SK-N-SH (cell line): ENCODE results near the gene CTSL. TPM values are rescaled to one million over a fixed set of nuclear protein-coding genes. Genes with fewer than 3 reads are reported as not detected.
"Not testable (repeated sequence)": the region's sequence is repeated elsewhere in the genome, so short reads cannot be mapped to it uniquely, and the experiment has no call there.

Source experiments
- CTCF ChIA-PET: fragments of 300-600, 350-600 bp; formaldehyde crosslinking; extraction: SDS; loops from one replicate; lab custom pipeline; 2021; lab: Yijun Ruan, JAX
- POLR2A ChIA-PET: fragments of 350-600 bp; sonication (Branson Sonifier 250); formaldehyde crosslinking; extraction: SDS; loops from one replicate; lab custom pipeline; 2020; ENCODE audit warnings: antibody characterized with exemption, inconsistent platforms; lab: Yijun Ruan, JAX
- DNase-seq: peaks from one replicate; pipeline ENCODE4 v3.0.0; 2012
- H2AFZ ChIP-seq: fragments of 200-600 bp; sonication (generic); 2 replicates; pipeline ENCODE4 v1.8.1; 2016; ENCODE audit warnings: antibody characterized with exemption, mild to moderate bottlenecking, low read depth
- H3F3A ChIP-seq: fragments of 200-600 bp; sonication (generic); replicated peaks from 2 replicates; pipeline ENCODE3; 2016; ENCODE audit warnings: antibody characterized with exemption, mild to moderate bottlenecking; ENCODE audit not compliant: insufficient read depth
- H3K27ac ChIP-seq, 2 experiments: fragments of 200-500 bp in 1 of 2; fragments of 200-600 bp in 1 of 2; sonication (Bioruptor generic) in 1 of 2; sonication (generic), shearing (Covaris generic) in 1 of 2; 2 replicates each; pipeline versions ENCODE4 v1.5.1 to v1.6.1; 2014 to 2016; ENCODE audit warnings: low read depth in 2 of 2, inconsistent platforms in 1 of 2, low read length in 1 of 2, mild to moderate bottlenecking in 1 of 2, mixed read lengths in 1 of 2
- H3K27me3 ChIP-seq: fragments of 200-600 bp; sonication (generic), shearing (Covaris generic); 2 replicates; pipeline ENCODE4 v1.6.1; 2016; ENCODE audit warnings: mixed run types; ENCODE audit not compliant: insufficient read depth
- H3K36me3 ChIP-seq, 2 experiments: fragments of 200-500 bp in 1 of 2; fragments of 200-600 bp in 1 of 2; sonication (Bioruptor generic) in 1 of 2; sonication (generic) in 1 of 2; replicated peaks in 1 of 2; 2 replicates each; pipeline versions ENCODE3 to v1.5.1; 2014 to 2016; ENCODE audit warnings: low read length in 1 of 2, mild to moderate bottlenecking in 1 of 2; ENCODE audit not compliant: insufficient read depth in 2 of 2, control insufficient read depth in 1 of 2
- H3K4me1 ChIP-seq, 2 experiments: fragments of 200-500 bp in 1 of 2; fragments of 200-600 bp in 1 of 2; sonication (Bioruptor generic) in 1 of 2; sonication (generic), shearing (Covaris generic) in 1 of 2; 2 replicates each; pipeline versions ENCODE4 v1.5.1 to v1.6.1; 2014 to 2016; ENCODE audit warnings: low read depth in 1 of 2, low read length in 1 of 2, mixed run types in 1 of 2; ENCODE audit not compliant: insufficient read depth in 2 of 2, control insufficient read depth in 1 of 2
- H3K4me2 ChIP-seq: fragments of 200-600 bp; sonication (generic), shearing (Covaris generic); 2 replicates; pipeline ENCODE4 v1.6.1; 2017; ENCODE audit warnings: mixed run types
- H3K4me3 ChIP-seq, 2 experiments: fragments of 200-500 bp in 1 of 2; fragments of 200-600 bp in 1 of 2; sonication (Bioruptor generic) in 1 of 2; sonication (generic), shearing (Covaris generic) in 1 of 2; 2 replicates each; pipeline versions ENCODE4 v1.5.1 to v1.8.1; 2014 to 2016; ENCODE audit warnings: low read depth in 2 of 2, inconsistent platforms in 1 of 2, low read length in 1 of 2, mild to moderate bottlenecking in 1 of 2, mixed read lengths in 1 of 2, moderate library complexity in 1 of 2
- H3K79me2 ChIP-seq: fragments of 200-600 bp; sonication (generic); 2 replicates; pipeline ENCODE4 v1.8.1; 2017; ENCODE audit warnings: mild to moderate bottlenecking; ENCODE audit not compliant: insufficient read depth
- H3K9ac ChIP-seq: fragments of 200-600 bp; sonication (generic); 2 replicates; pipeline ENCODE4 v1.6.1; 2017; ENCODE audit warnings: mixed run types
- H3K9me2 ChIP-seq: fragments of 200-600 bp; sonication (generic); 2 replicates; pipeline ENCODE4 v1.6.1; 2017; ENCODE audit warnings: mixed run types
- H3K9me3 ChIP-seq: fragments of 200-600 bp; sonication (generic); 2 replicates; pipeline ENCODE4 v1.6.1; 2017; ENCODE audit warnings: mixed run types, mild to moderate bottlenecking, moderate library complexity
- H4K20me1 ChIP-seq: fragments of 200-600 bp; sonication (generic); 2 replicates; pipeline ENCODE4 v1.6.1; 2017; ENCODE audit warnings: mild to moderate bottlenecking, mixed run types; ENCODE audit not compliant: insufficient read depth
- ELF1 ChIP-seq: IDR thresholded peaks from 2 replicates; pipeline ENCODE4 v1.4.0; 2012
- EP300 ChIP-seq, 2 experiments: IDR thresholded peaks; 2 replicates each; pipeline versions ENCODE4 v1.4.0 to v1.6.1; 2012; ENCODE audit warnings: borderline replicate concordance in 1 of 2, low read depth in 1 of 2, low read length in 1 of 2
- EZH2phosphoT487 ChIP-seq: fragments of 200-600 bp; sonication (generic); IDR thresholded peaks from 2 replicates; pipeline ENCODE4 v1.6.1; 2017; ENCODE audit warnings: low read depth, mixed run types, mild to moderate bottlenecking, antibody characterized with exemption, moderate library complexity, borderline replicate concordance
- NFIC ChIP-seq: IDR thresholded peaks from 2 replicates; pipeline ENCODE4 v1.4.0; 2012; ENCODE audit warnings: borderline replicate concordance
- RAD21 ChIP-seq: IDR thresholded peaks from 2 replicates; pipeline ENCODE4 v1.6.1; 2012; ENCODE audit warnings: mild to moderate bottlenecking, low read length
- TAF1 ChIP-seq: IDR thresholded peaks from 2 replicates; pipeline ENCODE4 v1.6.1; 2012; ENCODE audit warnings: low read depth, mild to moderate bottlenecking, low read length, moderate library complexity, borderline replicate concordance
- TEAD4 ChIP-seq: IDR thresholded peaks from 2 replicates; pipeline ENCODE4 v1.4.0; 2012; ENCODE audit warnings: mild to moderate bottlenecking, borderline replicate concordance; ENCODE audit not compliant: insufficient read depth
- YY1 ChIP-seq: IDR thresholded peaks from 2 replicates; pipeline ENCODE4 v1.4.0; 2012; ENCODE audit warnings: low read depth, mild to moderate bottlenecking
- WGBS: methylation state at CpG from one replicate; pipeline ENCODE4 v1.1.6; 2017; ENCODE audit warnings: low lambda C conversion rate; 5-methylcytosine and 5-hydroxymethylcytosine counted together
- polyA plus RNA-seq, 3 experiments: library from polyadenylated mRNA; depleted of rRNA; stranded (reverse); fragments of >200 nt; gene quantifications; 2 replicates each; pipeline ENCODE4 v1.2.3, GENCODE V29; 2012

Gene CTSL
- polyA plus RNA-seq, 1 of the 3 experiments (the other 2 are of a cell fraction), result 98.3 TPM

DNA sequence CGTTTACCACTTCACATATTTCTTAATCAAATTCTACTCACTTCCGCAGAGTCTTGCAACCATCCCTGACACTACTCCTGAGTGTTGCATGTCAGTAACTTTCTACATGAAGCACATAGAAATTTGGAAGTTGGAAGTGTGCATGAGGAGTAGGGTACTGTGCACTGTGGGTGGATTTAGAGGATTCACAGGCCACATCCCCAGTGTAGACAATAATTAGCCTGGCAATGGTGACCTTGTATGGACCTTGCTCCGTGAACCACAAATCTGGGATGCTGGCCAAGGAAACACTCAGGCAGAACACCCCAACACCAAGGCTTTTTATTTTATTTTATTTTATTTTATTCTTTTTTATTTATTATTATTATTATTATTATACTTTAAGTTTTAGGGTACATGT, 25.5 kb downstream of the CTSL start:
- Histone ChIP-seq H2AFZ (no peak overlapping the region), H3F3A (no peaks in the 10 kb centered on the region), H4K20me1 (no peaks in the 10 kb centered on the region), H3K4me2 (no peak overlapping the region), H3K9me3 (no peaks in the 10 kb centered on the region), H3K27me3 (no peaks in the 10 kb centered on the region), H3K36me3 (no peaks in the 10 kb centered on the region), H3K79me2 (no peaks in the 10 kb centered on the region), H3K9me2 (no peaks in the 10 kb centered on the region), H3K27ac (no peak overlapping the region), H3K4me1 (peaks cover 2 to 6% of the 10 kb centered on the region in 2 experiments; a peak in 2 of 4 replicates), H3K9ac (no peak overlapping the region), H3K4me3 (no peak overlapping the region)
- POLR2A ChIA-PET, result no interaction called here
- DNase-seq, result no peak
- TF ChIP-seq RAD21 (no peak), EZH2phosphoT487 (no peak)
- CTCF ChIA-PET, result no interaction called here
- 51% methylated on average over 3 of the region's 3 CpGs for WGBS

DNA sequence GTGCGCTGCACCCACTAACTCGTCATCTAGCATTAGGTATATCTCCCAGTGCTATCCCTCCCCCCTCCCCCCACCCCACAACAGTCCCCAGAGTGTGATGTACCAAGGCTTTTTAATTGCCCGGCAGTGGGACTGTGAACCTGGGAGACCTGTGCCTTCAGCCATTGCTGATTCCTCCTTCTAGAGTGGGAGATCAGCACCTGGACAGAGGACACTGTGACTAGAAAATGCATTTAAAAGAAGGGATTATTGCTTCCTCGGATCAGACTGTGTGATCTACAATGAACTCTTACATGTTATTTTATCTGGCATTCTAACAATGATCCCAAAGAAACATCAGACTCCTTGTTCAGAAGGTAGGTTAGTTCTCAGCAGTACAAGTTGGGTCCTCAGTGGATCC, 25.9 kb downstream of the CTSL start:
- no peaks in the 10 kb centered on the region for H3K9me2 ChIP-seq
- no peak overlapping the region for H3K4me2 ChIP-seq
- peaks cover 2 to 6% of the 10 kb centered on the region in 2 experiments; a peak in 2 of 4 replicates for H3K4me1 ChIP-seq
- 52% methylated on average over 4 of the region's 4 CpGs for WGBS
- H3K36me3 ChIP-seq, result no peaks in the 10 kb centered on the region
- TF ChIP-seq ELF1 (no peak), TEAD4 (no peak), TAF1 (no peak), EP300 (IDR thresholded peaks at IDR 0.05; ENCODE audit: borderline replicate concordance in 1 of 2, low read depth in 1 of 2, low read length in 1 of 2) (no peak), YY1 (no peak)
- H4K20me1 ChIP-seq, result no peaks in the 10 kb centered on the region
- no peak overlapping the region for H3K27ac ChIP-seq
- no peaks in the 10 kb centered on the region for H3K9me3 ChIP-seq
- H3K4me3 ChIP-seq, result no peak overlapping the region
- CTCF ChIA-PET, result no interaction called here
- H3F3A ChIP-seq, result no peaks in the 10 kb centered on the region
- POLR2A ChIA-PET, result no interaction called here
- H3K27me3 ChIP-seq, result no peaks in the 10 kb centered on the region
- no peaks in the 10 kb centered on the region for H3K79me2 ChIP-seq
- DNase-seq, result no peak
- no peak overlapping the region for H3K9ac ChIP-seq
- no peak overlapping the region for H2AFZ ChIP-seq

DNA sequence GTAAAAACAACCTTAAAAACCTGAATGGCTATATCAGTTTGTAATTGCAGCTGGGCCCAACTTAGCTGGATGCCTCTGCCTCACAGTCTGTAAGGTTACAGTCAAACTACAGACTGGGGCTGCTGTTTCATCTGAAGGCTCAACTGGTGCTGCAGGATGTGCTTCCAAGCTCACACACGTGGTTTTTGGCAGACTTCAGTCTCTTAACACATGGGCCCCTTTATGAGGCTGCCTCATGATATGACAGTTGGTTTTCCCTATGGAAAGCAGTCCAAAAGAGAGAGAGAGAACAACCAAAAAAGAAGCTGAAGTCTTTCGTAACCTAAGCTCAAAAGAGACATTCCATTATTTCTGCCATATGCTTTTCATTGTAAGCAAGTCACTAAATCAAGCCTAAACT, 27.4 kb downstream of the CTSL start:
- Histone ChIP-seq H2AFZ (no peak overlapping the region), H3F3A (no peaks in the 10 kb centered on the region), H3K9ac (no peak overlapping the region), H3K9me2 (no peaks in the 10 kb centered on the region), H3K27ac (no peak overlapping the region), H3K79me2 (no peaks in the 10 kb centered on the region), H4K20me1 (no peaks in the 10 kb centered on the region), H3K4me2 (no peak overlapping the region), H3K9me3 (no peaks in the 10 kb centered on the region), H3K27me3 (no peaks in the 10 kb centered on the region), H3K4me1 (peaks cover under 1 to 6% of the 10 kb centered on the region in 2 experiments; a peak in 2 of 4 replicates), H3K36me3 (no peaks in the 10 kb centered on the region), H3K4me3 (no peak overlapping the region)
- no peak for DNase-seq
- ChIA-PET CTCF (no interaction called here), POLR2A (no interaction called here)
- TF ChIP-seq NFIC, result no peak
- 16% methylated on average over 2 of the region's 2 CpGs for WGBS

DNA sequence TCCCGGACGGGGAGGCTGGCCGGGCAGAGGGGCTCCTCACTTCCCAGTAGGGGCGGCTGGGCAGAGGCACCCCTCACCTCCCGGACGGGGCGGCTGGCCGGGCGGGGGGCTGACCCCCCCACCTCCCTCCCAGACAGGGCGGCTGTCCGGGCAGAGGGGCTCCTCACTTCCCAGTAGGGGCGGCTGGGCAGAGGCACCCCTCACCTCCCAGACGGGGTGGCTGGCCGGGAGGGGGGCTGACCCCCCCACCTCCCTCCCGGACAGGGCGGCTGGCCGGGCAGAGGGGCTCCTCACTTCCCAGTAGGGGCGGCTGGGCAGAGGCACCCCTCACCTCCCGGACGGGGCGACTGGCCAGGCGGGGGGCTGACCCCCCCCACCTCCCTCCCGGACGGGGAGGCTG, 32.4 kb downstream of the CTSL start:
- CTCF ChIA-PET, DNase-seq, H3K9me3 ChIP-seq, H3K4me2 ChIP-seq, H3K9ac ChIP-seq, H3K4me3 ChIP-seq, H3K79me2 ChIP-seq, H3K27me3 ChIP-seq, H3F3A ChIP-seq, H3K27ac ChIP-seq, H3K9me2 ChIP-seq, H2AFZ ChIP-seq, POLR2A ChIA-PET, H3K36me3 ChIP-seq, H3K4me1 ChIP-seq, H4K20me1 ChIP-seq: not testable (repeated sequence)
- no CpG with 5 or more reads among the region's 24 CpGs for WGBS

DNA sequence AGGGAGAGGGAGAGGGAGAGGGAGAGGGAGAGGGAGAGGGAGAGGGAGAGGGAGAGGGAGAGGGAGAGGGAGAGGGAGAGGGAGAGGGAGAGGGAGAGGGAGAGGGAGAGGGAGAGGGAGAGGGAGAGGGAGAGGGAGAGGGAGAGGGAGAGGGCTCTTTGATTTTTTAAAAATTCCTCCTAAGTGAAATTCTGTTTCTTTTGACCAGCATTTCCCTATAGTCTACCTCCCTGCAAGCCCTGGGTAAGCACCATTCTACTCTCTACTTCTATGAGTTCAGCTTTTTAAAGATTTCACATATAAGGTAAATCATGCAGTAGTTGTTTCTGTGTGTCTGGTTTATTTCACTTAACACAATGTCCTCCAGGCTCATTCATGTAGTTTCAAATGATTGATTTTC, 34.1 kb downstream of the CTSL start:
- H3K79me2 ChIP-seq, H2AFZ ChIP-seq, H3K4me1 ChIP-seq, H3K4me2 ChIP-seq, H3K27ac ChIP-seq, CTCF ChIA-PET, H3K4me3 ChIP-seq, H4K20me1 ChIP-seq, H3K9me3 ChIP-seq, H3K9me2 ChIP-seq, H3K9ac ChIP-seq, H3K36me3 ChIP-seq, POLR2A ChIA-PET, H3F3A ChIP-seq, H3K27me3 ChIP-seq, DNase-seq: not testable (repeated sequence)
